ENCODE data around the gene C9orf43.

C9orf43 gene

GRCh38 chr9:113468716-113469448 lies 58.3 kb downstream of the C9orf43 start:
- no peak for DNase-seq

DNA sequence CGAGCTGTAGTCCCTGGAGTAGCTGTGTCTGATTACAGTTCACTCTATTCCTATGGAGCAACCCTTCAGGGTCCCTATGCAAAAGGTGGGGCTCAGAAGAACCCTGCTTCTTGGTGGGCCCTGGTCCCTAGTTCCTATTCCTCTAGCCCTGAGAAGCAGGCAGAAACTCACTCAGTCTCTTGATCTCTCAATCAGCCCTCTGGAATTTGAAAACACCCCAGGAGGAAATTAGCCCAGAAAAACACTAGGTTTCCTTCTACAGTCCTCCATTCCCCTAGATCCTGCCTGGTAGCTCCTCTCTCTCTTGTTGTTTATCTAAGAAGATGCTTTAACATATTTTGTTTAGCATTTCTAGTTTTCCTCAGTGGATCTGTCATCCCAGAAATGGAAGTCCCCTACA lies 60.6 kb downstream of the C9orf43 start:
- no peak for DNase-seq

GRCh38 chr9:113471566-113471965 lies 61.0 kb downstream of the C9orf43 start:
- DNase-seq = no peak

DNA sequence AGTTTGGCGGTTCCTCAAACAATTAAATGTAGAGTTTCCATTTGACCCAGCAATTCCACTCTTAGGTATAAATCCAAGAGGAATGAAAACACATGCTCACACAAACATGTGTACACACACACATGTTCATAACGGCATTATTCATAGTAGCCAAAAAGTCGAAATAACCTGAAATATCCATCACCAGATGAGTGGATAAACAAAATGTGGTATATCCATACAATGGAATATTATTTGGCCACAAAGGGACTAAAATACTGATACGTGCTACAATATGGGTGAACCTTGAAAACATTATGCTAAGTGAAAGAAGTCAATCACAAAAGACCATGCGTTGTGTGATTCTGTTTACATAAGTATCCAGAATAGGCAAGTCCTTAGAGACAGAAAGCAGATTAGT lies 61.7 kb downstream of the C9orf43 start:
- DNase-seq = no peak

DNA sequence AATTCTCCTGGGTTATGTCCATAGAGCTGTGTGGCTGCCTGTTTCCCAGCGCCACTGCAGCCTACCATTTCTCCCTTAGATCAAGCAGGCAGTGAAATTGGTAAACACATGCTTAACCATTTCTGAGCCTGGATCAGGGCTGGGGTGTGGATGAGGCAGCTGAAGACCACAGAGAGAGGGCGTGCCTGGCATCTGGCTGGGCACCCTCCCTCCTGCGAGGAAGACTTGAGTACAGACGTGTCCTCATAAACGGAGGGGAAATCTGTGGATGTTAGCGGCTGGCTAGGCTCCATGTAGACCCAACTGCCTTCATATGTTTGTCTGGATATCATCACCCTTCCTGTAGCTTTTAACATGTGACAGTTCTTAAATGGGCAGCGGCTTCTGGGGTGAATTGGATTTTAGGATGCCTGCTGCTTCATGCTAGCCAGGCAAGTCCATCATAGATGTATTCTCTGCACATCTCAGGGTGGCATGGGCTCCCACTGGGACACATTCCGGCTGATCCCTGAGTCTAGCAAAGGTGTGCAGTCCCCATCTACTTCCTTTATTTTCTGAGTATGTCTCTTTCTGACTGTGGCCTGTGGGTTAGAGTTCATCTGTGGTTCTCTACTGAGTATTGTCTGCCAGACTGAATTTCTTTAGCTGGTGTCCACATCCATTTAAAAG lies 63.9 kb downstream of the C9orf43 start:
- DNase-seq = no peak

DNA sequence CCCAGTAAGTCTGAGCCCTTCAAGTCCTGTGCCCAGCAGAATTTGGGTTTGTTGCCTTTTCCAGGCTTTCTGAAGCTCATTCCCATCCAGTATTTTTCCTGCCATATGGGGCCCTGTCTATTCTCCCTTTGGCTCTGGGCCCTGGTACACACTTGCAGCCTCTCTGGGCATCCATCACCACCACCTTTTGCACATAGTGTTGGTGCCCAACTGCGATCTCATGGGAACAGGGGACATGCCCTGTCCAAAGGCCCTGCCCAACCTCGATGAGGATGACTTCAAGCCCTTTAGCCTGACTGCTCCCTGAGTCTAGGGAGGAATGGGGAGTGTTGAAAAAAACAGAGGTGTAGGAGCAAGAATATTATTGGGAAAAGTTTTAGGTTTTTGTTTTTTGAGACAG lies 64.5 kb downstream of the C9orf43 start:
- DNase-seq = no peak

GRCh38 chr9:113475992-113476391 lies 65.4 kb downstream of the C9orf43 start:
- no peak for DNase-seq

GRCh38 chr9:113476511-113476916 lies 66.0 kb downstream of the C9orf43 start:
- DNase-seq = no peak

- DNase-seq = no peak
Measured at GRCh38 chr9:113477058-113477457, 66.5 kb downstream of the C9orf43 start.

DNA sequence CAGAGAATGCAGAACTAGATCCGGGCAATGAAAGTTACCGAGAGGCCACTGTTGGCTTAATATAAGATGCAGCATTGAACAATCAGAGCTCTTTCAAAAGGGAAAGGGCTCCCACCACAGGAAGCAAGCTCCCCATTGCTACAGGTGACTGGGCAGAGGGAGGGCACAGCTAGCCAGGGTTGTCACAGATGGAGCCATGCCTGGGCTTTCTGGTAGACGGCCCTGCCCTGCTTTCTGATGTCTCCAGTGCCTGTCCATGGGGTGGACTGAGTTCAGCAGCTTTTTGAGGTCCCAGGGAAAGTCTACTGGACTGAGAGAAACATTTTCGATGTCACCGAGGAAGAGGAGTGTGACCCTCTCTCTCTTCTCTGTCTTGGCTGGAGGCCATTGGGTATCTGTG lies 67.1 kb downstream of the C9orf43 start:
- DNase-seq = no peak

DNA sequence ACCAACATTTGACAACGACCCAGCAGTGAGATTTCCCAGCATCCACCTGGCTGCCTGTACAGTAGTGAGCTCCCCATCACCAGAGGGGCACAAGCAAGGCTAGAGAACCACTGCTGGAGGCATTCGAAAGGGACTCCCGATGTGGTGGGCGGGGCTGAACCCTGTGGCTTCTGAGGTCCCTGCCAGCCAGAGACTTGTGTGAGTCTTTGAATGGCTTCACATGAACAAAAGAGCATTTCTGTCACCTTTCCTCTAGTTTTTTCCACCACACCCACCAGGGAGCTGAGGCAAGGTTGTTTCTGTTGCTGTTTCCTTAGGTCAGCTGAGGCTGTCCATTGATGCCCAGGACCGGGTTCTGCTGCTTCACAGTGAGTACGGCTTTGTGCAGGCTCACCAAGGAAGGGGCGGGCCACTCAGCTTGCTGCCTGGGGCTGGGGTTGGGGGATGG lies 68.7 kb downstream of the C9orf43 start:
- DNase-seq = no peak
